Measurements from ENCODE around the gene SPTBN2.

DNA sequence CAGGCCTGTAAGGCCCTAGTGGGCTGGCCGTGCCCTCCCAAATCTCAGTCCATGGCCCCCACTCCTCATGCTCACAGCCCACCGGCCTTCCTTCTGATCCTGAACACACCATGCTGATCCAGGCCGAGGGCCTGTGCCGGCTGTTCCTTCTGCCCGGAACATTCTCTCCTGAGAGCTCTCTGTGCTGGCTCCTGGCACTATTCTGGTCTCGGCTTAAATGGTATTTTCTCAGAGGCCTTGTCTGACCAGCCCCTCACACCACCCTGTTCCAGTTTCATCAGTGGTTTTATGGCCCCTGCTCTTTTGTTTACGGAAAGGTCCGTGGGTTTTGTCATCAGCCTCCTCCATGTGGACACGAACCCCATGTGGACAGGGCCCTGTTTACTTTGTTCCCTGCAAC is 22.0 kb downstream of the SPTBN2 start:
- TF ChIP-seq CEBPB (IDR thresholded peaks at IDR 0.05; ENCODE audit: low read depth) (no peak), EZH2 (IDR thresholded peaks at IDR 0.05) (no peak), SP1 (IDR thresholded peaks at IDR 0.05; ENCODE audit: low read depth) (no peak)
- TF ChIP-seq, protein P1, sequence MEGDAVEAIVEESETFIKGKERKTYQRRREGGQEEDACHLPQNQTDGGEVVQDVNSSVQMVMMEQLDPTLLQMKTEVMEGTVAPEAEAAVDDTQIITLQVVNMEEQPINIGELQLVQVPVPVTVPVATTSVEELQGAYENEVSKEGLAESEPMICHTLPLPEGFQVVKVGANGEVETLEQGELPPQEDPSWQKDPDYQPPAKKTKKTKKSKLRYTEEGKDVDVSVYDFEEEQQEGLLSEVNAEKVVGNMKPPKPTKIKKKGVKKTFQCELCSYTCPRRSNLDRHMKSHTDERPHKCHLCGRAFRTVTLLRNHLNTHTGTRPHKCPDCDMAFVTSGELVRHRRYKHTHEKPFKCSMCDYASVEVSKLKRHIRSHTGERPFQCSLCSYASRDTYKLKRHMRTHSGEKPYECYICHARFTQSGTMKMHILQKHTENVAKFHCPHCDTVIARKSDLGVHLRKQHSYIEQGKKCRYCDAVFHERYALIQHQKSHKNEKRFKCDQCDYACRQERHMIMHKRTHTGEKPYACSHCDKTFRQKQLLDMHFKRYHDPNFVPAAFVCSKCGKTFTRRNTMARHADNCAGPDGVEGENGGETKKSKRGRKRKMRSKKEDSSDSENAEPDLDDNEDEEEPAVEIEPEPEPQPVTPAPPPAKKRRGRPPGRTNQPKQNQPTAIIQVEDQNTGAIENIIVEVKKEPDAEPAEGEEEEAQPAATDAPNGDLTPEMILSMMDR (IDR thresholded peaks at IDR 0.05 in 2 of 3, conservative IDR thresholded peaks at IDR 0.05 in 1 of 3; ENCODE audit: borderline replicate concordance in 1 of 3, insufficient read depth in 1 of 3, low read depth in 2 of 3, low read length in 2 of 3): no peak

All from HCT116 (cell line).